Measurements from ENCODE around the gene COX4I1.
A peak's percentile ranks its signal among the peaks of the same experiment; 100 is the strongest.

COX4I1 gene

DNA sequence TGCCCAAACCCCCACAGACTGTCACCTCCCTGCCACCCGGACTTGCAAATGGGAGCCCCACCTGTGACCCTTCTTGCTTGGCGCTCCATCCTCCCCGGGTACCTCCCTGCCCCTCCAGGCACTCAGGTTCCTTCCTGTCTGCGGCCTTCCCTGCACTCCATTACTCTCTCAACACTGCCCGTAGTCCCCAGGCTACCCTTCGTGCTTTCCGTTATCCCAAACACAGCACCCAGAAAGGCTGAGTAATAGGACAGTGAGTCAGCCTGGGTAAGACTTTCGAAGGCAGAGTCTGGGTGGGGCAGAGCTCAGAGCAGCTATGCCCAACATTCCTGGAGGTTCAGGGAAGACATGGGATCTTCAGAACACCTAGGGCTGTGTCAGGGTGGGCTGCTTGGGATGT is 32.0 kb upstream of the COX4I1 start:
- peak; percentile 18 to 50 (median 22) for DNase-seq

DNA sequence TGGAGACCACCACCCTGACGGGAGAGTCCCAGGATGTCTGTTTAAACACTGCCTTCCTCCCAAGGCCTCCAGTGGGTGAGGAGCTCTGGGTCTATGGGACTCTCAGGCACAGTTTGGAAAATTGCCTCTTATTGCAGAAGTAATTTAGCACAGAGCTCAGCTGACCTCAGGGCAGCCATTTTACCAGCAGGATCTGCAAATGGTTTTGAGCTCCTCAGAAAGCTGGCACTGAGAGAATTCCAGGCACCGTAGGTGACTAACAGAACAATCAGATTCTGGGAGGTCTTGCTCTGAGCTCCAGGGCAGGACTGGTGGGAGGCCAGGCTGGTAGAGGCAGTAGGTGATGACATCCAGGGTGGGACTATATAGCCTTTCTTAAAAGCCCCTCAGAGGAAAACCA is 31.3 kb upstream of the COX4I1 start:
- DNase-seq, result no peak

DNA sequence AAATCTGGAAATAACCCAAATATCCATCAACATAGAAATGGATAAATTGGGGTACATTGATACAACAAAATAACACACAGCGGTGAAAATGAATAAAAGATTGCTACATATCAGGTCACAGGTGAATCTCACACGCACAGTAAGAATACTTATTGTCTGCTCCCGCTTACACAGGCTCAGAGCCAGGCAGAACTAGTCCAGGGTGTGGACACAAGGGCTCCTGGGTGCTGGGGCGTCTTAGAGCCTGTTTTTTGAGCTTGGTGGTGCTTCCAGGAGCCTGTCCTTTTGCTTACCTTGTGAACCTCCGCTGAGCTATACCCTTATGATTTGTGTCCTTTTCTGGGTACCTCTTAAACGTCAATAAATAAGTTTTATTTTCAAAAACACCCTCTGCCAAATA is 28.8 kb upstream of the COX4I1 start:
- no peak for DNase-seq

DNA sequence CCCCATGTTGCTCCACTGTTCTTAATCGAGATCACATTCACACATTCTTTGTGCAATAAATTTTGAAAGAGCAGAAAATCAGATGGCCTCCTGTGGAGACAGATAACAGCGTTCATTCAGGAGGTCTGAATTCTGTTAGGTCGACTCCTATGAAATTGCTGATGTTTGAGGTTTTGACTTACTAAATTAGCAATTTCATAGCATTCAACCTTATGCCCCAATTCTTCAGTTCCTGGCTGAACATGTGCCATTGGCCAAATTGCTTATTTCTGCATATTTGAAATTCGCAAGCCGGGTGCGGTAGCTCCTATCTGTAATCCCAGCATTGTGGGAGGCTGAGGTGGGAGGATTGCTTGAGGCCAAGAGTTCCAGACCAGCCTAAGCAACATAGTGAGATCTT is 26.5 kb upstream of the COX4I1 start:
- DNase-seq, result no peak

DNA sequence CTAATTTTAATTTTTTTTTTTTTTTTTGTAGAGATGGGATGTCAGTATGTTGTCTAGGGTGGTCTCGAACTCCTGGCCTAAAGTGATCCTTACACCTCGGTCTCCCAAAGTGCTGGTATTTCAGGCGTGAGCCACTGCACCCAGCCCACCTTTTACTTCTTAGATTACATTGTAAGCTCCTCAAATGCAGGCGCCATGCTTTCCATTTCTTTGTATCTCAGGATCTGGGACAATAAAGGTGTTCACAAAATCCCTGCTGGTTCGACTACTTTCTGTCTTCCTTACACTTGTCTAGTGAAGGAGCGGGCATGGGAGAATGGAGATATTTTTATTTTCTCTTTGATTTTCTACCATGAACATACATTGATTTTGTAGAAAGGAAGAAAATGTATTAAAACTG is 25.4 kb upstream of the COX4I1 start:
- no peak for DNase-seq

DNA sequence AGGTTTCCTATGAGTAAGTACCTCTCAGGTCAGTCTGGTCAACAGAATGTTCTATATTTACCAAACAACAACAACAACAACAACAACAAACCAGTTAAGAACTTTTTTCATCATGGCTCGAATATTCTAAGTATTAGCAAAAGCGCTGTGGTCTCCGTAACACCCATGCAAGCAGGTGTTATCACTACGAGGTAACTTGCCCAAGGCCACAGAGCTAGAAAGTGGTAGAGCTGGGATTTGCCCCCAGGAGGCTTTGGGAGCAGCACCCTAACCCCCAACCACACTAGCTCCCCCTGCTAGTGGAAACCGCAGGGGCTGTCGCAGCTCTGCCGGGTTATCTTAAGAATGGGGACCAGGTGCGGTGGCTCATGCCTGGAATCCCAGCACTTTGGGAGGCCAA is 24.7 kb upstream of the COX4I1 start:
- no peak for DNase-seq

DNA sequence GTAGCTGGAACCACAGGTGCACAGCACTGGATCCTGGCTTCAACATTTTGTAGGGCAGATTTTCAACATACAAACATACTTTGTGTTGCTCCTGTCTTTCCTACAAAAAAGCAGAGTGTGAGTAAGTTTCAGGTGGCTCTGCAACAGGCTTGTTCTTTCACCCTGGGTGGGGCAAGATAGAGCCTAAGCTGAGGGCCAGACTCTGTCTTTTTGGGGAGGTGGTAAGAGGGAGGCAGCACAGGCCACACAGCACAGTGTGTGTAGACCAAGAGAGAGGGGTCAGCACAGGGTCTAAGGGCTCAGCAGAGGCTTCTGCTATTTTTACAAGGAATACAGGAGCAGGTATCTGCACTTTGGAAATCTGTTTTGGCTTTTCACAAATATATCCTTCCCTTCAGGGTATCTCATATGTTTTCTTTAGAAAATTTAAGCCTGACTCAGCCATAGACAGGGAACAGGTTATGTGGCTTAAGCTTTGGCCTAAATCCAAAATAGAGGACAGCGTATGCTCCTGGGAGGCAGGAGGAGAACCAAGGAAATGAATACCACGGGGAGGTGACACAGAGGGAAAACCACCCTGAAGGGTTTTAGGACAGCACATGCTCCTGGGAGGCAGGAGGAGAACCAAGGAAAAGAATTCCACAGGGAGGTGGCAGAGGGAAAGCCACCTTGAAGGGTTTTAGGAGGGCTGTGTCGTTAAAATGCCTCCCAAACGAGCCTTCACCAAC is 21.7 kb upstream of the COX4I1 start:
- DNase-seq, result no peak

DNA sequence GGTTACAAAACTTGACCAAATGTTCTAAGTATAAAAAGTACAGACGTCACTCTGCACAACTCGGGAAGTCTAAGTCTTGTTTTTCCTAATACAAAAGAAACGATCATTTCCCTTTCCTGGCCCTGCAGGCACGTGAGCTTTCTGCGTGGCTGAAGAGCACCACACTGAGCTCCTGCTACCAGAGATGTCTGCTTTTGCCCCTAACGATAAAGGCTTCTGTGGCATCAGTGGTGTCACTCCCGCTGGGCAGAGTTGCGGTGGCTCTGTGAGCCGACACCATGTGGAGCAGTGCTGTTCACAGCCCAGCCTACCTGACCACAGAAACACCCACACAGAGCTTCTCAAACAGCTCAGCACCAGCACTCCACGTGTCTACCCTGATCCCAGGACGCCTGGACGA is 20.6 kb upstream of the COX4I1 start:
- DNase-seq, result no peak

DNA sequence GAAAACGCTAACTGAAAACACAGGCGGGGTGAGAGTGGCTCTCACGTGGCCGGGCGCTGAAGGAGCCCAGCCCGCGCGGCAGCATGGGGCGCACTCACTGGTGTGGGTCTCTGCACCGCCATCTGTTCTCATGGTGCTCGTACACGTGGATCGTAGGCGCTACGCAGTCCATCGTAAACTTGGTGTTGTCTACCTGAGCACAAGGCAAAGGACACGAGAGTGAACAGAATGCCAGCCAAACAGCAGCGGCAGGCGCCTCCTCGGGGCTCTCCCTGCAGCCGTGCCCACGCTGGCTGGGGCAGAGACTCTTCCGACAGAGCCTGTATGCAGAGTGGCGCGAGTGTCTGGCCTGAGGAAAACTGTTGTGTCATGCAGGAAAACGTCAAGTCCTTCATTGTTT is 19.2 kb upstream of the COX4I1 start:
- DNase-seq, result no peak

DNA sequence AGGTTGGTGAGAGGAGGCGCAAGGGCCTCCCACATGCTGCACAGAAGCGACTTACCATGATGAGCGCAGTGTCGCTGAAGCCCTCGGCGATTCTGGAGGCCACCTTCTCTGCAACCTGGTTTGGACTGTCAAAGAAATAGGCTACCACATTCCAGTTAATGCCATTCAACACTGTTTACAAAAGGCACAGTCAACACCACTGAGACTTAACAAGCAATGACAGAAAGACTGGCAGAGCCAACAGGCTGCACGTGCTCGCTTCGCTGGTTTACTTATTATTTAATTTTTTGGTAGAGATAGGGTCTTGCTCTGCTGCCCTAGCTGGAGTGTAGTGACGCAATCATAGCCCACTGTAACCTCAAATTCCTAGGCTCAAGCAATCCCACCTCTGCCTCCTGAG is 18.3 kb upstream of the COX4I1 start:
- DNase-seq, result no peak

DNA sequence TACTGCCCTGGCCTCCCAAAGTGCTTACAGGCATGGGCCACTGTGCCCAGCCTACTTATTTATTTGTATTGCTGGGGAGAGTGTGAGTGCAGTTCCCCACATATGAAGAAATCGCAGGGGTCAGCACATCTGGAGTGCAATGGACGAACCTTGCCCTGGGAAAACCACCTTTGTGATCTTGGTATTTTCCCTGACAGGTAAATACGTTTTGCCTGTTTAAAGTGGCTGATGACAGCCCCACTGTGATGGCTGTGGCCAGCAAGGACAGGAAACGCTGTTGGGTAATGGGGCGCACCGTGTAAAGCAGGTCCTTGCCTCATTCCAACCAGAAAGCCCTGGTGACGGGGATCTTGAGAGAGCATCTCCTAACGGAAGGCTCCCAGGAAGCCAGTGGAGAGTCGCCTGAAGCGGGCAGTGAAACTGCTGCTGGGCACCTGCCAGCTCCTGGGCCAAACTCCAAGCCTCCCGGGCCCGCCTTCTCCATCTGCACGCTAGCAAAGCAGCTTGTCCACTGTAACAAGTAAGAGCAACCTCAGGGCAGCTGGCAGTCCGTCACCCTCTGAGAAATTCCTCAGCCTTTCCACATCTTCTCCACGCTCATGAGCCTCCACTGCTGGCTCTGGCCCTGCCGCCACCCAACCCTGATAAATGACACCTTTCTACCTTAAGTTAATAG is 17.7 kb upstream of the COX4I1 start:
- DNase-seq, result no peak

DNA sequence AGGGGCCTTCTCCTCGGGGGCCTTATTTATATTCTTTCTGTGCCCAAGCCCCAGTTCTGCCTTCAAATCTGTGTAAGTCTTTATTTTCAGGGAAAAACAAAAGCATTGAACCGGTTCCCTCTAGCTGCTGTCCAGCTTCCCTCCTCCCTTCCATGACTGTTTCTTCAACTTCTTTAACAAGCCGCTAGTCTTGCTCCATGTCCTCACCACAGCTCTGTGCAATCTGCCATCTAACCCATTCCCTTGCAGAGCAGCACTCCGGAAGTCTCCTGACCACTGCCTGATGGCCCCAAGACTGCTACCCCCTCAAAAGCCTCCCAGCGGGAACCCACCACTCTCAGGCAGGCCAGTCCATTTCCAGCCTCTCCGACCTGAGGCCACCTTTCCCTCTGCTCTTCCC is 17.0 kb upstream of the COX4I1 start:
- peak in 2 of 4 experiments; percentile 5 to 10 for DNase-seq

DNA sequence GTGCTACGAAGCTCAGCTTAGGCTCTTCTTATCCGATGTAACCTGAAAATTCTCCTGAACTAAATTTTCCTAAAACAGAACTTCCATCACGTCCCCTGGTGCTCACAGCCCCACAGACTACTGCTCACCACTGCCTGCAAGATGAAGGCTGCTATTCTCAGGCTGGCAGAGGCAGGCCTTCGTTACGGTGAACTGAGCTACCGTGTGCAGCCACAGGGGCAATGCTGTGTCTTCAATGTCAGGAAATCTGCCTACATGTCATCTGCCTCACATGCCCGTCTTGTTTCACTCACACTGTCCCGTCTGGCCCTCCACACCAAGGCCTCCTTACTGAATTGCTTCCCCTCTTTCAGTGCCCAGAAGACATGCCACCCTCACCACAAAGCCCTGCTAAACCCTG is 16.1 kb upstream of the COX4I1 start:
- DNase-seq, result no peak

DNA sequence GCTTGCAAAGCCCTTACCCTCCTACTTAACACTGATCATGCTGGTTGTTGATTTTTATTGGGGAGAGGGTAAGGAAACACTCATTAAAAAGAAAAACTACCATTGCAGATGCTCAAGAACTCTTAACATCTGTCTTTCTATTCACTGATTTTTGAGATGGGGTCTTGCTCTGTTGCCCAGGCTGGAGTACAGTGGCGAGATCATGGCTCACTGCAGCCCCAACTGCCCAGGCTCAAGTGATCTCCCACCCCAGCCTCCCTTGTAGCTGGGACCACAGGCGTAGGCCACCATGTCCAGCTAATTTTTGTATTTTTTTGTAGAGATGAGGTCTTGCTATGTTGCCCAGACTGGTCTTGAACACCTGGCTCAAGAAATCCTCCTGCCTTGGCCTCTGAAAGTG is 14.7 kb upstream of the COX4I1 start:
- no peak for DNase-seq

DNA sequence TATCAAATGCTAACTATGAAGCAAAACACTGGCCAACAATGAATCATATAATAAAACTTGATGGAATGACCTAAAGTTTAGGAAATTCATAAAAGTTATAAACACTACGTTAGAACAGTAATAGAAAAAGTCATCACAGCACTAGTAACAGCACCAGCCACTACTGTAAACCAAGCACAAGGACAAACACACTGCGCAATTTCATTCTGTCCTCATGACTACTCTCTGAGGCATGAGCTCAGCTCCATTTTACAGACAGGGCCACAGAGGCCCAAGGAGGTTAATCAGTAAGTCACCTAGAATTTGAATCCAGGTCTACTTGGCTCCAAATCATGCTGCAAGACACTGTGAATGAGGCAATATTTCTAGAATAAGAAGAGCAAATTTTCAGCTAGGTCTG is 13.6 kb upstream of the COX4I1 start:
- DNase-seq, result no peak

DNA sequence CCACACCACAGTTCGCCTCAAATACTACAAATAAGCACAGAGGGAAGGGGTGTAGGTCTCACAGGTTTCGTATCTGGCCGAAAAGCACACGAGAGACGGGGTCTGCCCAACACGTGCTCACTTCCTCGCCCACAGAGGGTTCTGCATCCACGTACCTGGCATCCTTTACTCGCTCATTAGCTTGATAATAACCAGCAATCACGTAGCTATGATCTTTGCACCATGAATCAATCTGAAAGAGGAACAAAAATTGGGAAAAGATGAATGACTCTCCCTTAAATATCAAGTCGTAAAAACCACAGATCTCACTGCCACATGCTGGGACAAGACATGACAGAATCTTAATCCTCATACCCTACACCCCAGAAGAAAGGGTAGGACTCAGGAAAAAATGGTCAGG is 10.7 kb upstream of the COX4I1 start:
- no peak for DNase-seq

DNA sequence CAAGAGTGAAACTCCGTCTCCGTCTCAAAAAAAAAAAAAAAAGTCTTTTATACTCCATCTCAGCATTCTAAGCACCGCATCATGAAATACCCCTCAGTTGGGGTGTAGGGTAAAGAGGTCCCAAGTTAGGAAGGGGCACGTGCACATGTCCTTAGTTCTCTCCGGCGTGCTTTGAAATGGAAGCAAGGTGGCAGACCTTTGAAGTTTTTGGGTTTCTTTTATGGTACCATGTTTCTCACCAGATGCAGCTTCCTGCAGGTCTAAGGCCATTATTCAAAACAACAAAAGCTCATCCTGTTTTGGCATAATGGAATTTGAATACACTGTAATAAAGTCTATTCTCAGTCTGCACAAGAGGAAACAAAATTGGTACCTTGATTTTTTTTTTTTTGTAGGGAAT is 9.7 kb upstream of the COX4I1 start:
- no peak for DNase-seq

DNA sequence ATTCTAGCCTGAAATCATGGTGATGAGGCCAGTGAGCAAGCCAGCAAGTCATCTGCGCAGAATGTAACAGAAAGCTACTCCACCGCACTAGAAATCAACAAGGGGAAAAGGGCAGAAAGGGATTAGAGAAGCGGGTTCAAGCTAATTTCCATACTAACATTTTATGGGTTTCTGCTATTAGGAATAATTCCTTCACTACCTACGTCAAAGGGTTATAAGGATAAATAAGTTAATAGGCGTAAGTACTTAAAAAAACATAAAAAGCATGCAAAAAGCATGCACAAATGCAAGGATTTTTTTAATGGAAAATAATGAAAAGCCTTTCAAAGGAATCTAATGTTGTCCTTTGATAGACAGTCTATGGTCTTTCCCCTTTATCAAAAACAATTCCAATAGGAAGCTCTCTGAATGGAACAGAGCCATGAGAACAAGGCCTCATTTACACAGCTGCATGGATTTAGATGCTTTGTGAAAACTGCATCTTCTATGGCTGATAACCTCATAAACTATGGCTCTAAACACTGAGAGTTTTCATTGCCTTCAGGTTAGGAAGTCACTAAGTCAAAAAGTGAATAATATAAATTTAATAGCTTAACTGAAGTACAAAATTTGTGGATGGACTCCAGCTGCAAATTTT is 5.7 kb upstream of the COX4I1 start:
- DNase-seq, result no peak

DNA sequence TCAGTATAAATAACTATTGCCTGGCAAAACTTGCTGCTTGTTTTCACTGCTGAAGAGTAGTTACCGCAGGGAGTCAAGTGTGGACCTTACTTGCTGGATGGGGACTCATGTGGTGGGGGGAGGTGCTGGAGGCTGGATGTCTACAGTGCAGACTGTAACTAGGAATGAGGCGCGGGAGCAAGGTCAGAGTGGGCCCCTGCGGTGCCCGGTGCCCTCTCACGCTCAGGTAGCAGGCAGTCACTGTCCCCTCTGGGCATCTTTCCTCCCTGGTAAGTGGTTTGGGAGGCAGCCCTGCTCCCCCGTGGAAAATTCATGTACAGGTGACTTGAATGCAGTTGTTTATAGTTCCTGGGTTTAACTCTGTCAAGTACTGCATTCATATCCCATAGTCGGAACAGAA is 4.8 kb upstream of the COX4I1 start:
- DNase-seq, result no peak

DNA sequence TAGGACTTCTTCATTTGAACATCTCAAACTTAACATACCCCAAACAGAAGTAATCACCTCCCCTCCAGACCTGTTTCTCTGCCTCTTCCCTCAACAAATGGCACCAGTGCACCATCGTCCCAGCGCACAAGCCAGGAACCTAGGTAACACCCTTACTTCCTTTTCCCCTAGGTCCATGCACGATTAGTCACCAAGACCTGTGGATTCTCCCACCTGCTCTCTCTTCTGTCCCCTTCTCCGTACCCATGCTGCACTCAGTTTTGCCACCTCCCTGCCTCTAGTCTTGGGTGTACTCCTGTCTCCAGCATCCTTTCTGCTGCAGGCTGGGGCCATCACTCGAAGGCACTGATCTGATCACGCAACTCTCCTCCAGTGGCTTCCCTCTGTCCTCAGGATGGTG is 3.3 kb upstream of the COX4I1 start:
- DNase-seq, result no peak

DNA sequence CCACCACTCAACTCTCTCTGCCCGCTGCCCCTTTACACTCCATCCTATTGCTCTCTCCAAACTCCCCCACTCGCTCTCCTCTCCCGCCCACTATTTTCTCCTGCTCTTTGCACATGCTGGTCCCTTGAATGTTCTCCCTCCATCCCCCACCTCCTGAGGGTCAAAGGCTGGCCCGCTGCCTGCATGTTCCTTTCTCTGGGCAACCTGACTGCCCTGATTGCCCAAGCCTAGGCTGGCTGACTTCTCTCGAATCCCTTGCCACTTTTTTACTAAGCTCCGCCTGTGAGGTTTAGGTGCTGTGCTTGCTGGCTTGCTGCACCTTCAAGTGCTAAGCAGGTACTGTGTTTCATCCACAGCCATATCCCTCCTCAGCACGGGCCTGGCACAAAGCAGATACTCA is 2.9 kb upstream of the COX4I1 start:
- DNase-seq, result no peak

DNA sequence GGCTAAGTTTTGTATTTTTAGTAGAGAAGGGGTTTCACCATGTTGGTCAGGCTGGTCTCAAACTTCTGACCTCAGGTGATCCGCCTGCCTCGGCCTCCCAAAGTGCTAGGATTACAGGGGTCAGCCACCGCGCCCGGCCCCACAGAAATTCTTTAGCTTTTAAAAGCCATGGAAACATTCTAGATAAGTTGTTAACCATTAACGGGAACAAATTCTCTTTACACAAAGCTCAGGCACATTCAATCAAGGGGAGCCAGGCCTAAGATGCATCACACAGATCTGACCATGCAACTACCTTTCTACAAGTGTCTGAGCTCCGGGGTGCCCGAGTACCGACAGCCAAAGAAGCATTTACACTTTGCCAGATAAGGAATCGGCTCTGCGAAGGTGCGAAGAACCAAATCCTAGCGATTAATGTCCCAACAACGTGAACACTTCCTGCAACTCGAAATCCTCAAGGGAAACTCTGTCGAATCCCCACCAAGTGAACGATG is 1.2 kb upstream of the COX4I1 start:
- DNase-seq, result peak in 1 of 4 experiments; percentile 5

DNA sequence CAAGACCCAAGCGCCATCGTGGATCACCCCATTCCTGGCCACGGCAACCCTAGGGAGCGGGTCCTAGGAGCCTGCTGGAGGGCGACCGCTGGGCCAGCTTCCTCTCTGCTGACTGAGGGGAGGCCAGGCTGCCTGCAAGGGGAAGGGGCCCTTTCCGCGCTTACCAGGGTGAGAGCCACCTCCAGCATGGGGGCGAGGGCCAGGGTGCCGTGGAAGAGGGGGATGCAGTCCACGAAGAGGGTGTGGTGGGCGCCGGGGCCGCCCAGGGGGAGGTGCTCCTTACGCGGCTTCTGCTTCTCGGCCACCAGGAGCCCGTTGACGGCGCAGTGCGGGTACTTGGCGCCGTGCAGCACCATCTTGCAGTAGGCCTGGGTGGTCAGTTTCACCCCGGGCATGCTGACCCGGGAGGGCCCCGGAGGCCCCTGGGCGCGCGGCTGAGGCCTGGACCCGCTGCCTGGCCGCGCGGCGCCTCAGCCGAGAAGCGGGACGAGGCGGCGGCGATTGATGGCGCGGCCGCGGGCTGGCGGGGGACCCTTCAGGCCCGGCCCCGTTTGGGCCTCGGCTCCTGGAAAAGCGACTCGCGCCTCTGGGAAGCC is 496 bp upstream of the COX4I1 start:
- DNase-seq, result peak; percentile 49 to 76 (median 62)

DNA sequence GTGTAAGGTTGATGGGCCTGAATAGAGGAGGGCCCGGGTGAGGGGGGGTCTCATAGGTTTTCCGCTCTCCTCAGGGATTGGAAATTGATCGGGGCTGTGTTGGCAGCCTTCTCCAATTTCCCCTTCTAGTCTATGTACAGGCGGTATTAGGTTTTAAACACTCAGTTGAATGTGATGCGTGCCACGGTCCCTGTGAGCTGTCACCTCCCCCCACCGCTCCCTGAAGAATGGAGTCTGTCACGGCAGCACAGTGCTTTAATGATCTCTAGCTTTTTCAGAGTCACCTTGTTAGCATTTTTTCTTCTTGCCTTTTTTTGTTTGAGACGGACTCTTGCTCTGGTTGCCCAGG is 800 bp downstream of the COX4I1 start:
- DNase-seq, result peak in 1 of 4 experiments; percentile 10
